SH-SY5Y (cell line): ENCODE measurements around the gene MEGF9.

Experiments
- GATA2 ChIP-seq: IDR thresholded peaks from 2 replicates; pipeline ENCODE4 v1.6.1; 2011; ENCODE audit warnings: mild to moderate bottlenecking, low read depth, low read length
- GATA3 ChIP-seq: IDR thresholded peaks from 2 replicates; pipeline ENCODE4 v1.6.1; 2011; ENCODE audit warnings: low read depth, mild to moderate bottlenecking, low read length, moderate library complexity

The MEGF9 gene

GRCh38 chr9:120640380-120640779, 73.9 kb downstream of the MEGF9 start:
- TF ChIP-seq GATA2 (no peak), GATA3 (no peak)

- TF ChIP-seq GATA3 (no peak), GATA2 (no peak)
These were observed 76.4 kb downstream of the MEGF9 start for GRCh38 chr9:120637919-120638318.

- TF ChIP-seq GATA2 (no peak), GATA3 (no peak)
These were observed 77.9 kb downstream of the MEGF9 start for GRCh38 chr9:120636194-120636957.

- TF ChIP-seq GATA2 = no peak
- TF ChIP-seq GATA3 = no peak
These were observed 79.3 kb downstream of the MEGF9 start for GRCh38 chr9:120635011-120635410.

- TF ChIP-seq GATA2 = no peak
- no peak for TF ChIP-seq GATA3
These were observed 83.9 kb downstream of the MEGF9 start for GRCh38 chr9:120630333-120630732.

- no peak for TF ChIP-seq GATA3
- TF ChIP-seq GATA2 = no peak
These were observed 85.9 kb downstream of the MEGF9 start for GRCh38 chr9:120628207-120628924.

- TF ChIP-seq GATA2 (no peak), GATA3 (no peak)
These were observed 87.2 kb downstream of the MEGF9 start for GRCh38 chr9:120627073-120627472.

- no peak for TF ChIP-seq GATA3
- TF ChIP-seq GATA2 = no peak
These were observed 87.8 kb downstream of the MEGF9 start for GRCh38 chr9:120626512-120626911.

GRCh38 chr9:120625222-120625621, 89.0 kb downstream of the MEGF9 start:
- TF ChIP-seq GATA2 (no peak), GATA3 (no peak)

GRCh38 chr9:120622790-120623189, 91.5 kb downstream of the MEGF9 start:
- no peak for TF ChIP-seq GATA2
- TF ChIP-seq GATA3 = no peak

GRCh38 chr9:120621941-120622340, 92.3 kb downstream of the MEGF9 start:
- TF ChIP-seq GATA2 (no peak), GATA3 (no peak)

GRCh38 chr9:120619751-120620655, 94.3 kb downstream of the MEGF9 start:
- TF ChIP-seq GATA2 (no peak), GATA3 (no peak)

- no peak for TF ChIP-seq GATA2
- TF ChIP-seq GATA3 = no peak
These were observed 97.0 kb downstream of the MEGF9 start for GRCh38 chr9:120616966-120617935.

GRCh38 chr9:120612218-120612617, 102.1 kb downstream of the MEGF9 start:
- TF ChIP-seq GATA2 (no peak), GATA3 (no peak)
